Prostate gland (tissue), 2 donors: ENCODE measurements around the gene EMILIN3. TPM values are rescaled to one million over a fixed set of nuclear protein-coding genes. Genes with fewer than 3 reads are reported as not detected.

ENCODE experiments used
- DNase-seq: peaks from one replicate; pipeline ENCODE4 v3.0.0-alpha.2; 2019; ENCODE audit warnings: low spot score
- H3K27ac ChIP-seq, 2 donors: fragments of 200-600 bp; sonication (generic); 2 replicates each; pipeline ENCODE4 v1.5.1; 2017 to 2019
- H3K27me3 ChIP-seq: fragments of 200-600 bp; sonication (generic); replicated peaks from 2 replicates; pipeline ENCODE4 v1.5.1; 2019; ENCODE audit not compliant: insufficient read depth
- H3K36me3 ChIP-seq, 2 donors: fragments of 200-600 bp; sonication (generic); 1 replicate in 1 of 2; 2 replicates in 1 of 2; pipeline versions ENCODE4 v1.5.1 to v1.8.1; 2017 to 2019
- H3K4me1 ChIP-seq: fragments of 200-600 bp; sonication (generic); replicated peaks from 2 replicates; pipeline ENCODE4 v1.5.1; 2019
- H3K4me3 ChIP-seq, 2 donors: fragments of 200-600 bp; sonication (generic); 2 replicates each; pipeline ENCODE4 v1.5.1; 2017 to 2019
- H3K9me3 ChIP-seq: fragments of 200-600 bp; sonication (generic); 2 replicates; pipeline ENCODE4 v1.5.1; 2017
- CTCF ChIP-seq, 4 experiments: fragments of 200-600 bp in 2 of 4; fragments of 450-650 bp in 2 of 4; sonication (generic) in 2 of 4; IDR thresholded peaks; 1 replicate in 3 of 4; 2 replicates in 1 of 4; pipeline ENCODE4 v1.5.1; 2016 to 2019; ENCODE audit warnings: antibody characterized with exemption in 4 of 4, mild to moderate bottlenecking in 2 of 4, moderate library complexity in 2 of 4
- POLR2A ChIP-seq: fragments of 450-650 bp; IDR thresholded peaks from one replicate; pipeline ENCODE4 v1.6.1; 2016; ENCODE audit warnings: antibody characterized with exemption, mild to moderate bottlenecking
- POLR2AphosphoS5 ChIP-seq: sonication (generic); formaldehyde crosslinking; IDR thresholded peaks from one replicate; pipeline ENCODE4 v1.6.1; 2017; ENCODE audit warnings: antibody characterized with exemption
- WGBS: methylation state at CpG from one replicate; pipeline ENCODE4 v1.1.5; 2018; 5-methylcytosine and 5-hydroxymethylcytosine counted together
- intact Hi-C: fragments of 100-400 bp; cut with DNase I; formaldehyde crosslinking; loops from one replicate; pipeline ENCODE4 v1.14.2; 2022
- total RNA-seq, 2 donors: library from RNA; depleted of rRNA; stranded (reverse); fragments of >200 nt; gene quantifications; one replicate each; pipeline ENCODE4 v1.1.0, GENCODE V29; 2016

Gene EMILIN3
- total RNA-seq, 2 donors from 2014 or later, result 7.4 to 8.4 TPM

- TF ChIP-seq CTCF (IDR thresholded peaks at IDR 0.05), result peak in 2 of 4 experiments; percentile 27 to 31
- TF ChIP-seq POLR2AphosphoS5, result peak; percentile 66
- TF ChIP-seq POLR2A, result peak; percentile 74
- 8% methylated on average over 29 of the region's 33 CpGs for WGBS
- Histone ChIP-seq H3K4me1 (peaks cover 4% of the 10 kb centered on the region), H3K9me3 (no peaks in the 10 kb centered on the region), H3K27me3 (no peaks in the 10 kb centered on the region), H3K27ac (peak within 1 kb of the TSS; percentile 71 to 72), H3K4me3 (peak within 1 kb of the TSS; percentile 26 to 28), H3K36me3 (no peaks in the 10 kb centered on the region)
- intact Hi-C loops, result loop anchor here (5.0 kb wide), 1 partner anchor 72 kb away; no protein-coding TSS in a partner anchor
- DNase-seq, result peak; percentile 90
Measured at GRCh38 chr20:41340327-41341055, 26.1 kb downstream of the EMILIN3 start, which contains the start of gene LPIN3. Gene LPIN3 (plus strand): TSS chr20:41340821. CDS start chr20:41345804, 4,983 bp downstream.

GRCh38 chr20:41339957-41340326 is 26.7 kb downstream of the EMILIN3 start:
- peaks cover 4% of the 10 kb centered on the region for H3K4me1 ChIP-seq
- TF ChIP-seq POLR2AphosphoS5 (peak; percentile 69), CTCF (IDR thresholded peaks at IDR 0.05) (peak; percentile 99 to 100 (median 100)), POLR2A (no peak)
- H3K27me3 ChIP-seq, result no peaks in the 10 kb centered on the region
- 4% methylated on average over 25 of the region's 25 CpGs for WGBS
- peak; percentile 91 for DNase-seq
- H3K4me3 ChIP-seq, result peak overlapping the region; percentile 26 to 28
- H3K9me3 ChIP-seq, result no peaks in the 10 kb centered on the region
- H3K27ac ChIP-seq, result peak overlapping the region; percentile 71 to 72
- intact Hi-C loops, result loop anchor here (5.0 to 10.0 kb wide), 3 partner anchors 72 to 365 kb away; no protein-coding TSS in a partner anchor
- no peaks in the 10 kb centered on the region for H3K36me3 ChIP-seq

GRCh38 chr20:41336711-41337492 is 29.7 kb downstream of the EMILIN3 start:
- no peak for DNase-seq
- TF ChIP-seq CTCF (IDR thresholded peaks at IDR 0.05), result no peak
- TF ChIP-seq POLR2A, result no peak
- no peak for TF ChIP-seq POLR2AphosphoS5

GRCh38 chr20:41335591-41335990 is 31.0 kb downstream of the EMILIN3 start:
- H3K27me3 ChIP-seq, result no peaks in the 10 kb centered on the region
- WGBS, result 29% methylated on average over 1 of the region's 1 CpG
- intact Hi-C loops, result loop anchor here (5.0 to 10.0 kb wide), 2 partner anchors 88 to 361 kb away; no protein-coding TSS in a partner anchor
- no peak overlapping the region for H3K4me3 ChIP-seq
- H3K9me3 ChIP-seq, result no peaks in the 10 kb centered on the region
- H3K36me3 ChIP-seq, result no peaks in the 10 kb centered on the region
- TF ChIP-seq POLR2AphosphoS5, result no peak
- no peak for TF ChIP-seq CTCF (IDR thresholded peaks at IDR 0.05)
- TF ChIP-seq POLR2A, result no peak
- DNase-seq, result no peak
- H3K27ac ChIP-seq, result no peak overlapping the region
- H3K4me1 ChIP-seq, result no peaks in the 10 kb centered on the region

More at GRCh38 chr20:41336711-41337492, 29.7 kb downstream of the EMILIN3 start:
- H3K4me3 ChIP-seq, result no peak overlapping the region
- 93% methylated on average over 4 of the region's 4 CpGs for WGBS
- no peaks in the 10 kb centered on the region for H3K9me3 ChIP-seq
- H3K4me1 ChIP-seq, result peaks cover 4% of the 10 kb centered on the region
- no peak overlapping the region for H3K27ac ChIP-seq
- intact Hi-C loops, result loop anchor here (5.0 to 10.0 kb wide), 2 partner anchors 90 to 362 kb away; no protein-coding TSS in a partner anchor
- H3K36me3 ChIP-seq, result no peaks in the 10 kb centered on the region
- H3K27me3 ChIP-seq, result no peaks in the 10 kb centered on the region
